IMR-90 (cell line): ENCODE results near the gene PRR23E.

Experiments
- BHLHE40 ChIP-seq: fragments of 150-350 bp; IDR thresholded peaks from 2 replicates; pipeline ENCODE4 v1.6.1; 2016; ENCODE audit warnings: mild to moderate bottlenecking, low read depth, low read length
- FOS ChIP-seq: fragments of 150-350 bp; IDR thresholded peaks from 2 replicates; pipeline ENCODE4 v1.6.1; 2016; ENCODE audit warnings: low read depth, low read length
- NFE2L2 ChIP-seq: fragments of 150-350 bp; IDR thresholded peaks from 2 replicates; pipeline ENCODE4 v1.6.1; 2016; ENCODE audit warnings: low read depth, mild to moderate bottlenecking, low read length
- POLR2A ChIP-seq: IDR thresholded peaks from 2 replicates; pipeline ENCODE4 v1.6.1; 2012; ENCODE audit warnings: mild to moderate bottlenecking, low read depth, low read length
- RAD21 ChIP-seq: IDR thresholded peaks from 2 replicates; pipeline ENCODE4 v1.6.1; 2012; ENCODE audit warnings: low read length, improper control_type of control experiment
- USF2 ChIP-seq: fragments of 150-350 bp; IDR thresholded peaks from 2 replicates; pipeline ENCODE4 v1.6.1; 2017; ENCODE audit warnings: mild to moderate bottlenecking, antibody characterized with exemption, low read length, low read depth
- TF ChIP-seq, protein P1 (sequence below): conservative IDR thresholded peaks from 2 replicates; pipeline ENCODE4 v1.5.1; 2012; ENCODE audit warnings: mild to moderate bottlenecking, low read depth, low read length, improper control_type of control experiment

- TF ChIP-seq, protein P1, sequence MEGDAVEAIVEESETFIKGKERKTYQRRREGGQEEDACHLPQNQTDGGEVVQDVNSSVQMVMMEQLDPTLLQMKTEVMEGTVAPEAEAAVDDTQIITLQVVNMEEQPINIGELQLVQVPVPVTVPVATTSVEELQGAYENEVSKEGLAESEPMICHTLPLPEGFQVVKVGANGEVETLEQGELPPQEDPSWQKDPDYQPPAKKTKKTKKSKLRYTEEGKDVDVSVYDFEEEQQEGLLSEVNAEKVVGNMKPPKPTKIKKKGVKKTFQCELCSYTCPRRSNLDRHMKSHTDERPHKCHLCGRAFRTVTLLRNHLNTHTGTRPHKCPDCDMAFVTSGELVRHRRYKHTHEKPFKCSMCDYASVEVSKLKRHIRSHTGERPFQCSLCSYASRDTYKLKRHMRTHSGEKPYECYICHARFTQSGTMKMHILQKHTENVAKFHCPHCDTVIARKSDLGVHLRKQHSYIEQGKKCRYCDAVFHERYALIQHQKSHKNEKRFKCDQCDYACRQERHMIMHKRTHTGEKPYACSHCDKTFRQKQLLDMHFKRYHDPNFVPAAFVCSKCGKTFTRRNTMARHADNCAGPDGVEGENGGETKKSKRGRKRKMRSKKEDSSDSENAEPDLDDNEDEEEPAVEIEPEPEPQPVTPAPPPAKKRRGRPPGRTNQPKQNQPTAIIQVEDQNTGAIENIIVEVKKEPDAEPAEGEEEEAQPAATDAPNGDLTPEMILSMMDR: no peak
- no peak for TF ChIP-seq FOS
- TF ChIP-seq POLR2A: no peak
- no peak for TF ChIP-seq RAD21
- no peak for TF ChIP-seq BHLHE40
- no peak for TF ChIP-seq USF2
- TF ChIP-seq NFE2L2: no peak
These were observed 20.7 kb upstream of the PRR23E start for GRCh38 chr3:127172211-127172610.
